Parathyroid adenoma (tissue), 2 donors: ENCODE measurements around the gene FBXL20.

Source experiments
- H2AFZ ChIP-seq: fragments of 300-600 bp; sonication (generic); one replicate; pipeline ENCODE4 v1.7.0; 2017; ENCODE audit warnings: antibody characterized with exemption, mild to moderate bottlenecking
- H3K27ac ChIP-seq: fragments of 300-600 bp; sonication (generic); one replicate; pipeline ENCODE4 v1.7.0; 2017
- H3K27me3 ChIP-seq: fragments of 300-600 bp; sonication (generic); one replicate; pipeline ENCODE4 v1.7.0; 2017; ENCODE audit warnings: low read length; ENCODE audit not compliant: control insufficient read depth, insufficient read depth
- H3K36me3 ChIP-seq: fragments of 300-600 bp; sonication (generic); one replicate; pipeline ENCODE4 v1.7.0; 2017; ENCODE audit warnings: low read length; ENCODE audit not compliant: control insufficient read depth, insufficient read depth
- H3K4me1 ChIP-seq: fragments of 300-600 bp; sonication (generic); one replicate; pipeline ENCODE4 v1.7.0; 2017; ENCODE audit warnings: control low read depth
- H3K4me2 ChIP-seq: fragments of 300-600 bp; sonication (generic); one replicate; pipeline ENCODE4 v1.7.0; 2017; ENCODE audit warnings: low read length
- H3K4me3 ChIP-seq: fragments of 300-600 bp; sonication (generic); one replicate; pipeline ENCODE4 v1.7.0; 2017; ENCODE audit warnings: low read depth, low read length
- H3K79me2 ChIP-seq: fragments of 300-600 bp; sonication (generic); one replicate; pipeline ENCODE4 v1.7.0; 2017; ENCODE audit warnings: control low read depth
- H3K9ac ChIP-seq: fragments of 300-600 bp; sonication (generic); one replicate; pipeline ENCODE4 v1.7.0; 2017; ENCODE audit warnings: mild to moderate bottlenecking
- H3K9me3 ChIP-seq: fragments of 300-600 bp; sonication (generic); one replicate; pipeline ENCODE4 v1.7.0; 2017; ENCODE audit warnings: low read length; ENCODE audit not compliant: control insufficient read depth
- CTCF ChIP-seq: fragments of 300-600 bp; sonication (generic); IDR thresholded peaks from one replicate; pipeline ENCODE4 v1.7.0; 2017; ENCODE audit warnings: antibody characterized with exemption, mild to moderate bottlenecking
- donor health status: primary hyperparathyroidism.

The FBXL20 gene

DNA sequence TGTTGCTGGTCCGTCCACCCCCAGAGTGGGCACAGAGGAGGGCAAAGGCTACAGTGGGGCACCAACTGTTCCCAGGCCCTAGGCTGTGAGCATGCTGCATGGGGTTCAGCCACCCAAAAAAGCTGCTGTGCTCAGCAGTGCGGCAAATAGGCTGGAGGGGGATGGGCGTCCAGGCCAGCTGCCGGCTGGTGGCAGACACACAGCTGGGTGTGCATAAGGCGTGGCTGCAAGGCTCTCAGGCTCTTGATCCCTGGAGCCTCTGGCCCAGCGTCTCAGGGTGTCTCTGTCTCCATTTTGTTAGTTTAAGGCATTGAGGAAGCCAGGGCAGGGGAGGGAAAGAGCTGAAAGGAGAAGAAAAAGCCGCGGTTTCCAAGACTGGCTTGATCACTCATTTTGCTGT lies 192.5 kb downstream of the FBXL20 start:
- H3K27me3 ChIP-seq: no peaks in the 10 kb centered on the region
- no peak overlapping the region for H3K4me2 ChIP-seq
- H3K4me3 ChIP-seq: no peak overlapping the region
- no peaks in the 10 kb centered on the region for H3K9me3 ChIP-seq
- H3K9ac ChIP-seq: no peak overlapping the region
- no peaks in the 10 kb centered on the region for H3K79me2 ChIP-seq
- no peak overlapping the region for H2AFZ ChIP-seq
- no peaks in the 10 kb centered on the region for H3K36me3 ChIP-seq
- H3K4me1 ChIP-seq: peaks cover 9% of the 10 kb centered on the region
- no peak overlapping the region for H3K27ac ChIP-seq
- no peak for TF ChIP-seq CTCF

DNA sequence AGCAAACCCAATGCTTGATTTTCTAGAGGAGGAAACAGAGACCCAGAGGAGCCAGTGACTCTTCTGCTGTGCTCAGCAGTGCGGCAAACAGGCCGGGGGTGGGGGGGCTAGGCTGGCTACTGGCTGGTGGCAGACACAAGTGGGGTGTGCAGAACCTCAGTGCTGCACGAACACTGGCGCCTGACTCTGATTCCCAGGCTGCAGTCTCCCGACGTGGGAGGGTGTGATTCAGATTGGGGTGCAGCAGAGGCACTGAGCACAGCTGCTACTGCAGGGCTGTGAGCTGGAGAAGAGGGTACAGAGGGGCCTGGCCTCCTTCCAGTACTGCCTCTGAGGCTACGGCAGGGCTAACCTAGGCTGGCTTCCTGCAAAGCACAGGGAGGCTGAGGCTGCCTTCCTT lies 193.3 kb downstream of the FBXL20 start:
- Histone ChIP-seq H3K4me1 (peaks cover 9% of the 10 kb centered on the region), H3K27ac (no peak overlapping the region), H3K27me3 (no peaks in the 10 kb centered on the region), H3K36me3 (no peaks in the 10 kb centered on the region), H2AFZ (no peak overlapping the region), H3K4me3 (no peak overlapping the region), H3K9me3 (no peaks in the 10 kb centered on the region), H3K4me2 (no peak overlapping the region), H3K79me2 (no peaks in the 10 kb centered on the region), H3K9ac (no peak overlapping the region)
- TF ChIP-seq CTCF: no peak

GRCh38 chr17:39205112-39205526 lies 196.3 kb downstream of the FBXL20 start:
- no peak overlapping the region for H3K27ac ChIP-seq
- H3K4me3 ChIP-seq: no peak overlapping the region
- no peaks in the 10 kb centered on the region for H3K9me3 ChIP-seq
- no peak overlapping the region for H3K9ac ChIP-seq
- no peaks in the 10 kb centered on the region for H3K36me3 ChIP-seq
- H3K27me3 ChIP-seq: no peaks in the 10 kb centered on the region
- H2AFZ ChIP-seq: no peak overlapping the region
- no peak for TF ChIP-seq CTCF
- peaks cover 21% of the 10 kb centered on the region for H3K4me1 ChIP-seq
- peaks cover 10% of the 10 kb centered on the region for H3K79me2 ChIP-seq
- H3K4me2 ChIP-seq: no peak overlapping the region

- Histone ChIP-seq H3K4me2 (no peak overlapping the region), H3K4me3 (no peak overlapping the region), H3K4me1 (peaks cover 17% of the 10 kb centered on the region), H3K79me2 (peaks cover 11% of the 10 kb centered on the region), H3K9ac (no peak overlapping the region), H3K36me3 (no peaks in the 10 kb centered on the region), H3K27me3 (no peaks in the 10 kb centered on the region), H3K9me3 (no peaks in the 10 kb centered on the region), H3K27ac (no peak overlapping the region), H2AFZ (no peak overlapping the region)
- TF ChIP-seq CTCF: no peak
These were observed 197.2 kb downstream of the FBXL20 start for GRCh38 chr17:39204245-39204644.
